Right kidney (tissue), 1 donor: ENCODE measurements around the gene CRIM1.

Source experiments
- DNase-seq: peaks from one replicate; pipeline ENCODE4 v3.0.0-alpha.2; 2016

The CRIM1 gene

DNA sequence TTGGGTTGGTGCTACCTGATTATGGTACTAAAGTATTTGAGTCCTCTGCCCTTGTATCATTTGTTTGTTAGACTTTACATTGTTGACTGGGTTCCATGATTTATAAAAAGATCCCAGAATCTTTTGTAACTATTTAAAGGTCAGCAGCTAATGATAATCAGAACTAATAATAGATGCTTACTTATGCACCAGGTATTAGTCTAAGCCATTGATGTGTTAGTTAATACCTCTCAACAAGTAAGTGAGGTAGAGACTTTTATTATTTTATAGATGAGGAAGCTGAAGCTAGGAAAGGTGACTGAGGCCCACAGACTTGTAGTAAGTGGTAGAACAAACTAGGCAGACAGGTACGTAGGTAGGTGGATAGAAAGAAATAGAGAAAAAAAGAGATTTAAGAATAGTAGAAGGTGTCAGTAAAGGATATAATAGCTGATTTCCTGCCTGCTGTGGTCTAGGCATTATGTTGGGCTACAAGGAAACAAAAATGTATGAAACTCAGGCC, 68.1 kb downstream of the CRIM1 start:
- DNase-seq, result no peak

DNA sequence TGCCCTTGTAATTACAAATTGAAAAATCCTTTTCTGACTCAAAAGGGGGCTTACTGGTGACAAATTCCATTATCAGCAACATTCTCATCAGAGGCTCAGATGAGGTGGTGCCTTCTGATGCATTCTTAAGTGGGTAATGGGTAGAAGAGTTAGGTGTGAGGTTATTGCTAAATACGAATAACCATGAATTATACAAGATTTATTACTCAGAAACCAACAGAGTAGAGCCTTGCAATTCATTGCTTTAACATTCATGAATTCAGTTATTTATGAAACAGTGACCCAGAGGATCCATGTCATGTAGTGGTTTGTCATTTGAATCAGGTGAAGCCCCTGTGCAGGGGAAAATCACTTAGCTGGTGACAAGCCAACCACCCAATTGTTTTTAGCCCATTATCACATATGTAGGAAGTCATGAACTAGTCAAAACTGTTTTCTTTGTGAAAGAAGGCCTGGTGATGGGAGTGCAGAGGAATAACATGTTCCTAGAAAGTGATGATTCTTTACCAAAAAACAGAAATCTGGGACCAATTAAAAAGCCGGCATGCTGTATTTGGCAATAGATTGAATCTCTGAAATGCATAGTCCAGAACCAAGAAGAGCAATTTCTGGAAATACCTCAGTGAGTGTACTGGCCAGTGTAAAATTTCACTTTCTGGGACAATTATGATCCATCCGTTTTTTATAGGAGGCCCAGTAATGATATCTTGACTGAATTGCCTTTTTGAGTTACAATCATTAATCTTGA, 70.2 kb downstream of the CRIM1 start:
- no peak for DNase-seq

DNA sequence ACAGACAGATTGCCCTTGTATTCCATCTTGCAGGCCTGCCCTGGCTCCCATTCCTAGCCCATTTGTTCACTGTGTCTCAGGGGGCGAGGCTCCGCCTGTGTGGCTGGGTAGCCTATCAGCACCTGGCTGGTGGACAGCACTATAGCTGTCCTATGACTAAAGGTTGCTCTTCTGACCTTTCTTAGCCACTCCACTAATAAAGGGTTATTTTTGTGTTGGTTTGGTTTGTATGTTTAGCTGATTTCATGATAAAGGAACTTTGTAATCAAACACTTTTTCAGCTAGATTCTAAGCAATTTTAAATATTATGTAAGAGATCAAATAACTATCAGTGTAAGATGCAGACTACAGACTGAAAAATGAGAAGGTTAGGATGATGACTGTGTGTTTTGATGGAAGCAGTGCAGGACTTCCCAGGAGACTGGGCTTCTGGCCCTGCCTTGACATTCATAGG, 72.2 kb downstream of the CRIM1 start:
- no peak for DNase-seq

GRCh38 chr2:36430549-36430948, 75.0 kb downstream of the CRIM1 start:
- no peak for DNase-seq

GRCh38 chr2:36432479-36432878, 76.9 kb downstream of the CRIM1 start:
- DNase-seq, result no peak

DNA sequence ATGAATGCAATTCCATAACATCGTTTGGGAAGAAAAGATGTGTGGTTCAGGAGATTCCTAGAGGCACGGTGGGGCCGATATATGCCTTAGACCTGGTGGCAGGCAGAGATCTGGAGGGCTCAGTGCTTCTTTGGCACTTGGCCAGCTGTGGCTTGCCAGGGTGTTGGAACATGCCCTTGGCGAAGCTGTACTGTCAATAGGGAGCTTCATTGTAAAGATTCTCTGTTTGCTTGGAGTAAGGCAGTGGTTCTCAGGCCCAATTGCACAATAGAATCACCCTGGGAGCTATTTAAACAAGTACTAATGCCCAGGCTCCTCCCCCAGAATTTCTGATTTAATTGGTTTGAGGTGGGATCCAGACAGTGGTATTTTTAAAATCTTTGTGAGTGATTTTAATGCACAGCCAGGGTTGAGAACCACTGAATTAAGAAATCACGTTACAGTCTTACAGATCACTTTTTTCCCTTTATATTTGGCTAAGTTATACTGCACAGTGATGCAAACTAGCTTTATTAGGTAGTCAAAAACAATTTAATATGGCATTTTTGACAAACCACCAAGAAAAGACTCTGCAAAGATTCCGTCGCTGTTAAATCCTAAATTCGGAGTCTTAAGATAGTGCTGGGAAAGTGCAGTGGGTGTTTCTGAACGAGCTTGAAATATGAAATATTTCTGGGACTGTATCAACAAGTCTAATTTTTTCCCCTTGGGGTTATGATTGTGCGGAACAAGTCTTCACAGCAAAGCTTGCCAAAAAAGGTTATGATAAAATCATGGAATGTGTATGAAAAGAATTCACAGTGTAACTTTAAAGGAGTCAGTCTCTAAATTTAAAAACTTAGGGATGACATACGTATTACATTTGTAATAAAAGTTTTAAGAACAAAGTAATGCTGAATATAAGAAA, 78.0 kb downstream of the CRIM1 start:
- no peak for DNase-seq

- no peak for DNase-seq
Observed at GRCh38 chr2:36438449-36438977, 82.9 kb downstream of the CRIM1 start.

GRCh38 chr2:36439084-36439483, 83.5 kb downstream of the CRIM1 start:
- DNase-seq, result no peak

GRCh38 chr2:36441065-36441625, 85.6 kb downstream of the CRIM1 start:
- DNase-seq, result no peak

DNA sequence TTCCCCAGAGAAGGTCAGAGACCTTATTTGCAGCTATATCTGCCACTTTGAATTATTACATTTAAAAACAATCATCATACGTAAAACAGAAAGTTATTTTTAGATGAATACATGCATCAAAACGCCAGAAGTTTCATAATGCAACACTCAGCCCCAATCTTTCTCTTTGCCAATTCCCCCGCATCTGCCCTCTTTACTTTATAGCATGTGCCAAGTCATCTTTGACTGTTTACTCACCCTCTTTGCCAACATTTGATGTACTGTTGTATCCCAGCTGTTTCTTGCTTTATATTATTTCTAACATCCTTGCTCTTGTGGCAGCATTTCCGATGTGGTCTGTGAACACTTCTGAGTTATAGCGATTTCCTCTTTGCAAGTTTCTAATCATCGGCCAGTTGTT, 86.2 kb downstream of the CRIM1 start:
- peak; percentile 23 for DNase-seq

DNA sequence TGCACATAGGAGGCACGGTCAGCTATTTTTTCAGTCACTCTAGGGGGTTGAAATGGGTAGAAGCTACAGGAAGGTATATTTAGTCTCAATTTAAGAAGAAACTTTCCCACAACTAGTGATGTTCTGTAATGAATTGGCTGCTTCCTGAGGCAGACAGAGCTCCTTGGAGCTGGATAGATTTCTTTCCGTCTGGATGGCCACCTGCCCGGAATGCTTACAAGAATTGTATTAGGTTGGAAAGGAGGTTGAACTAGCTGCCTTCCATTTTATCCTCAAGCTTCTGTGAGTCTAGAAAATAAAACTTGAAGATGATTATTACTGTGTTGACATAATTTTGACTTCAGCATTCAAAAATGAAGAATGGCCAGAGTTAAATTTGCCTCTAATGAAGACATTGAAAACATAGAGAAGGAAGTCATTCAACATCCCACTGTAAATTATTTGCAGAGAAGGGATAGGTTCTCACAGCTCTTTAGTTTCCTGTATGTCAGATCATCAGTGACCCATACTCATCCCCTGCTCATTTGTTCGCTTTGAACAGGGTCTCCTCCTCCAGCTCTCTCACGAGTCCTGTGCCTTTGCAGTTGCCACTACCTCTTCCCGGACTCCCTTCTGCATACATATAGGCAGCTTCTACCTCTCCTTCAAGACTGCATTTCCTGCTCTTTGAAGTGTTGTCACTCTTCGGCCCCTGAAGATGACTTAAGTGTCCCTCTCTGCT, 88.8 kb downstream of the CRIM1 start:
- no peak for DNase-seq

DNA sequence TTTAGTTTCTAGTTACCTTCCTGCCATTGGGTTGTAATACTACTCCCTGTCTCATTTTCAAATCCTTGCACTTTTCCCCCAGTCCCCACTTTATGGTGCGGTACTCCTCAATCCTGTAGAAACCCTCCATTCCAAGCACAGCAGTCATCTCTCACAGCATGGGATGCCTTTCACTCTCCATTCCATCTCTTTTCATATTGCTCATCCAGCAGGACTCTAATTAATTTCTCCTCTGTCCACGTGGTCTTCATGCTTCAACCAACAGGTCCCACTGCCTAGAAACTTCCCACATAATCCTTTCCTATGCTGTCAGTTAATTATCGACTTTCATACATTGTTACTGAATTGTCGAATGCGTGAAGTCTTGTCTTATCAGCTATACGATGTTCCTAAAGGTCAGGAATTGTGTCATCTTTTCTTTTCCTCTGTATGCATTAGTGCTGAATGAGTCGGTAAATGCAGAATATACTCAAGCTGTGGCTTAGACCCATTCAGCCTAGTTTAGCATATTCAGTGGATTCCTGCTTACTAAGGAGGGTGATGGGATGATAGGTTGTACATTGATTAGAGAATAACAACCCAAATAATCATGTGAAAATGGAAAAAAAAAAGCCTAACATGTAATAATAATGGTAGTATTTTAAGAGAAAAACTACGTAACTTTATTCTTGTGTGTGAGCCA, 89.7 kb downstream of the CRIM1 start:
- DNase-seq, result no peak

DNA sequence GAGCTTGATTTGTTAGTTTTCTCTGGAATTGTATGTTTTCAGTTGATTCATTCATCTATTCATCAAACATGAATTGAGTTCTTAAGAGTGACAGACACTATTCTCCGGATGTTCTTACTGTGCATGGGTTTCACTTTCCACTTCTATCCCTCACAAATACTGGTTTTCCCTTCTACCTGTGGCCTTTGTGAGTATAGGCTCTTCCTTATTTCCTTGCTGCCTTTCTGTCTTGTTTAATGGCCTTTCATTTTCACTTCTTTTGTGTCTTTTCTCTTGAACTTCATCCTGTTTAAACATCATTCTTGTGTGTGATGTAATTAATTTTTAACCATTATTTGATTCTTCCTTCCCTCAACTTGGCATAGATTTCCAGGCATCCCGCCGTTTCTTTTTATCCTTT, 90.7 kb downstream of the CRIM1 start:
- no peak for DNase-seq

- no peak for DNase-seq
Observed at GRCh38 chr2:36449213-36449612, 93.6 kb downstream of the CRIM1 start.

DNA sequence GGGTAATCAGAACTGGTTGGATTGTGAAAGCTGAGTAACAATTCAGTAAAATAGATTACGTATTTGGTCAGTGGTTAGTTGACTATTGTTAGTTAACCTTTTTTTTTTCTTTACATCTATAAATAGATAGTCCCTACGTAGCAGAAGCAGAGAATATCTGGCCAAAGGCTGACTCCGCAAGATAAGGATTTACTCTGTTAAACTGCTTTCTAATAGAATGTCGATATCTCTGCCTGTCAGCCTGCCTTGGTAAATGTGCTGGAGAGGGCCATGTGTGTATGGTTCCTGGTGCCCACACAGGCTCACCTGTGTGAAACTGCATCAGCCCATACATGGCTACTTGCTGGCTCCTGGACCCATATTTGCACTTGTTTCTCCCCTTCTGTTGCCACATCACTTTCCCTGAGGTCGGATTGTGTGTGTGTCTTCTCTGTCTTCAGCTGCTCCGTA, 94.4 kb downstream of the CRIM1 start:
- no peak for DNase-seq

DNA sequence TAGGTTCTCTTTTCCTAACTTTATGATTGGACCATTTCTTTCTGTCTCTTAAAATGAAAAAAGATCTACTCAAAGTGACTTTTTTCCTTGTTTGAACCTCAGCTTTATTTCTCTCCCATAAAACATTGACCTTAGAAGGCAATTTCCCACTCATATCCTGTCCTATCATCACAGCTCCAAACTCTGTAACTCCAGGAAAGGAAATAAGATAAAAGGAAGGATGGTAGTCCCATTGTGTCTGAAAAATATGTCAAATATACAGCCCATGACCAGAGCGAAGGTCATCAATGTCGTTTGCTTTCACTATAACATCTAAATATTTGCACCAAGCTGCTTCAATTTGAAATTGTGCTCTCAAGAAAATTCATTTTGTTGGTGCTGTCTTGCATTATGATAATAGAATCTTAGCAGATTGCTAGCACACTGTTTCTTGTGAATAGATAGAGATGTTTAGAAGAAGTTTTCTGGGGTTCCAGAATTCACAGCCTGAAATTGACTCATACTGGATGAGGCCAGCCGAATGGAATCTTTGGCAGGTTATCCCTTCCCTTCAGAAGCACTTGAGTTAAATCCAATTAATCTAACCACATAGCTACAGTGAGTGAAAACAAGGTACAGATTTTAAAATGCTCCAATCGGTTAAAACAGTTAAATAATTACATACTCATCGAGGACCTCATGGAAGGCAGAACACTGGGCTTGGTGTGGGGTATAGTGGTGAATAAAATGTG, 95.1 kb downstream of the CRIM1 start:
- DNase-seq, result no peak

- no peak for DNase-seq
Observed at GRCh38 chr2:36451512-36451911, 95.9 kb downstream of the CRIM1 start.

DNA sequence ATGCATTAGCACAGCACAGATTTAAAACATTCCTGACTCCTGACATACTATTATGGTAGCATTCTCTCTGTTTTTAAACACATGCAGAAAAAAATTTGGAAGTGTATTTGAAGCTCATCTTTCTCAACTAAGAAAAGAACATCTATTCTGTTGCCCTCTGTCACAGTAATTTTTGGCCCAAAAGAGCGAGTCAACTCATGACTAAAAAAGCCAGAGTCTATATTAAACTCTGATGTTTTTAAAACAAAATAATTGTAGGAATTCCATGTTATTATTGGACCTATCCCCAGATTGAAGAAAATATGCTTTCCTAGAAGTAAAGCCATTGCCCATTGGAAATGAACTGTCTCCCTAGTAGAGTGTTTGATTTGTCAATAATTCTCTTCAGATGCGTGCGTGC, 96.7 kb downstream of the CRIM1 start:
- no peak for DNase-seq

GRCh38 chr2:36453652-36454051, 98.1 kb downstream of the CRIM1 start:
- DNase-seq, result no peak

GRCh38 chr2:36455011-36455410, 99.4 kb downstream of the CRIM1 start:
- no peak for DNase-seq

DNA sequence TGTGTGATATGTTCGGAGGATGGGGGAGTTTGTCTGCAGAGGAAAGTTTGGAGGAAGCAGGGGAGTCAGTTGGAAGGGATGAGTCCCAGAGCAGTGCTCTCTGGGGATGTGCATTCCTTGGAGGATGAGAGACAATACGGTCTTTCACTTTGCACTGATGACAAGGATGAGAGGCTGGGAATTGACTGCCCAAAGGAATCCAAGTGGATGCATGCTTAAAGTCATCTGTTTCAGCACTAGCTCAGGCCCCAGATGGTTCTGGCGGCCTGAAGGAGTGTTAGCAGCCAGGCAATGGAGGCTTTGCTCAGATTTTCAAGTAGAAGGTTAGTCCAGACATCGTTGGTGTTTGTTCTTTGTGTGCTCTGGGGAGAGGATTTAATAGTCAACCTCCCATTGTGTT, 100.2 kb downstream of the CRIM1 start:
- no peak for DNase-seq
